ENCODE measurements around the gene ATF6.

Gene ATF6

GRCh38 chr1:161885759-161886158, 119.6 kb downstream of the ATF6 start:
- DNase-seq = no peak

- no peak for DNase-seq
Observed at GRCh38 chr1:161886589-161886988, 120.5 kb downstream of the ATF6 start.

GRCh38 chr1:161887730-161888287, 121.7 kb downstream of the ATF6 start:
- no peak for DNase-seq

- peak in 1 of 51 donors; percentile 4 for DNase-seq
Observed at GRCh38 chr1:161890574-161890973, 124.5 kb downstream of the ATF6 start.

- no peak for DNase-seq
Observed at GRCh38 chr1:161899091-161899490, 133.0 kb downstream of the ATF6 start.

- DNase-seq = no peak
Observed at GRCh38 chr1:161900160-161900559, 134.0 kb downstream of the ATF6 start.

- DNase-seq = no peak
Observed at GRCh38 chr1:161902182-161902581, 136.1 kb downstream of the ATF6 start.

GRCh38 chr1:161905269-161905884, 139.3 kb downstream of the ATF6 start:
- DNase-seq = no peak

GRCh38 chr1:161907265-161907664, 141.1 kb downstream of the ATF6 start:
- no peak for DNase-seq

GRCh38 chr1:161908264-161908663, 142.1 kb downstream of the ATF6 start:
- no peak for DNase-seq

GRCh38 chr1:161910604-161911003, 144.5 kb downstream of the ATF6 start:
- DNase-seq = no peak

- DNase-seq = no peak
Observed at GRCh38 chr1:161913482-161914140, 147.5 kb downstream of the ATF6 start.

GRCh38 chr1:161914595-161914994, 148.5 kb downstream of the ATF6 start:
- DNase-seq = no peak

- DNase-seq = no peak
Observed at GRCh38 chr1:161915051-161915503, 149.0 kb downstream of the ATF6 start.

GRCh38 chr1:161915978-161916377, 149.9 kb downstream of the ATF6 start:
- DNase-seq = no peak

GRCh38 chr1:161919229-161919628, 153.1 kb downstream of the ATF6 start:
- no peak for DNase-seq

GRCh38 chr1:161921491-161921890, 155.4 kb downstream of the ATF6 start:
- DNase-seq = no peak

- no peak for DNase-seq
Observed at GRCh38 chr1:161921990-161922389, 155.9 kb downstream of the ATF6 start.

GRCh38 chr1:161928056-161928455, 161.9 kb downstream of the ATF6 start:
- DNase-seq = no peak

- DNase-seq = no peak
Observed at GRCh38 chr1:161929137-161929536, 163.0 kb downstream of the ATF6 start.

GRCh38 chr1:161930064-161930463, 163.9 kb downstream of the ATF6 start:
- no peak for DNase-seq

- no peak for DNase-seq
Observed at GRCh38 chr1:161932668-161933067, 166.5 kb downstream of the ATF6 start.

Measured in hypothalamus (tissue), 51 donors.